Neural progenitor cell (in vitro differentiated cells): ENCODE data around the gene KDM2B.

Source experiments
- CTCF ChIP-seq: fragments of 200-600 bp; sonication (generic); IDR thresholded peaks from 2 replicates; pipeline ENCODE4 v1.5.1; 2017; ENCODE audit warnings: antibody characterized with exemption, mild to moderate bottlenecking
- EZH2 ChIP-seq: fragments of 200-600 bp; sonication (generic); IDR thresholded peaks from 2 replicates; pipeline ENCODE4 v1.6.1; 2017; ENCODE audit warnings: antibody characterized with exemption, mild to moderate bottlenecking, moderate library complexity

- no peak for TF ChIP-seq CTCF
- TF ChIP-seq EZH2 = no peak
Measured at GRCh38 chr12:121525411-121525810, 55.4 kb downstream of the KDM2B start.
